ENCODE measurements around the gene C4orf50.

The C4orf50 gene

DNA sequence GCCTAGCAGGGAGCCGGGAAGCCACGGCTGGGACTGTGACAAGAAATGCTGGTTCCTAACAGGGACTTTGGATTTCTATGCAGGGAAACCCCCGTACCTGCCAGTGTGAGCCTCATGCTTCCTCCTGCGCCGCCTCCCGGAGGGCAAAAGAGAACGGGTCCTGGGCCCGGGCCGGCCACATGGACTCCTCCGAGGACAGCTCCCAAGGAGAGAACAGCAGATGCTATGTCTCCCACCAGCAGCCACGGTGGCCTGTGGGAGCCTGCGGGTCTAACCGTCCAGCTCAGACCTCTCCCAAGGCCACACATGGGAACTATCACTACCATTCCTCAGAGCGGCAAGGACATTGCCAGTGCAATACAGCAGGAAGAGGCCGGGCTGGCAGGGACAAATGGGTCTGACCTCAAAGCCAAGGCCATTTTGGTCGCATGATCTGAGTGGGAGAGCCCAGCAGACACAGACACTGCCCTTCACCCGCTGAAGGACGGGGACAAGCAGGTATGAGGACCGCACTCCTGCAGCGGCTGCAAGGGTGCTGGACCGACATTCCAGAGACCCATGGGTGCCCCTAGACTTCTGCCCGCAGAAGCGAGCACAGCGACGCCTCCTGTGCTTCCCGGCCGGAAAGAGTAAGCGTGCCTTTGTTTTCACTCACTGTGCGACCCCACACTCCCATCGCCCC lies 4.5 kb upstream of the C4orf50 start:
- no peak for TF ChIP-seq FOXP2 (optimal IDR thresholded peaks at IDR 0.05; ENCODE audit: borderline replicate concordance, extremely low read depth, extremely low read length, insufficient read depth)
- TF ChIP-seq, protein P1, sequence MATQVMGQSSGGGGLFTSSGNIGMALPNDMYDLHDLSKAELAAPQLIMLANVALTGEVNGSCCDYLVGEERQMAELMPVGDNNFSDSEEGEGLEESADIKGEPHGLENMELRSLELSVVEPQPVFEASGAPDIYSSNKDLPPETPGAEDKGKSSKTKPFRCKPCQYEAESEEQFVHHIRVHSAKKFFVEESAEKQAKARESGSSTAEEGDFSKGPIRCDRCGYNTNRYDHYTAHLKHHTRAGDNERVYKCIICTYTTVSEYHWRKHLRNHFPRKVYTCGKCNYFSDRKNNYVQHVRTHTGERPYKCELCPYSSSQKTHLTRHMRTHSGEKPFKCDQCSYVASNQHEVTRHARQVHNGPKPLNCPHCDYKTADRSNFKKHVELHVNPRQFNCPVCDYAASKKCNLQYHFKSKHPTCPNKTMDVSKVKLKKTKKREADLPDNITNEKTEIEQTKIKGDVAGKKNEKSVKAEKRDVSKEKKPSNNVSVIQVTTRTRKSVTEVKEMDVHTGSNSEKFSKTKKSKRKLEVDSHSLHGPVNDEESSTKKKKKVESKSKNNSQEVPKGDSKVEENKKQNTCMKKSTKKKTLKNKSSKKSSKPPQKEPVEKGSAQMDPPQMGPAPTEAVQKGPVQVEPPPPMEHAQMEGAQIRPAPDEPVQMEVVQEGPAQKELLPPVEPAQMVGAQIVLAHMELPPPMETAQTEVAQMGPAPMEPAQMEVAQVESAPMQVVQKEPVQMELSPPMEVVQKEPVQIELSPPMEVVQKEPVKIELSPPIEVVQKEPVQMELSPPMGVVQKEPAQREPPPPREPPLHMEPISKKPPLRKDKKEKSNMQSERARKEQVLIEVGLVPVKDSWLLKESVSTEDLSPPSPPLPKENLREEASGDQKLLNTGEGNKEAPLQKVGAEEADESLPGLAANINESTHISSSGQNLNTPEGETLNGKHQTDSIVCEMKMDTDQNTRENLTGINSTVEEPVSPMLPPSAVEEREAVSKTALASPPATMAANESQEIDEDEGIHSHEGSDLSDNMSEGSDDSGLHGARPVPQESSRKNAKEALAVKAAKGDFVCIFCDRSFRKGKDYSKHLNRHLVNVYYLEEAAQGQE (IDR thresholded peaks at IDR 0.05; ENCODE audit: insufficient read depth in 1 of 2, low read depth in 2 of 2, low read length in 2 of 2) = no peak
- no peak for TF ChIP-seq SIN3A (IDR thresholded peaks at IDR 0.05; ENCODE audit: borderline replicate concordance, insufficient read depth, low read length)
- no peak for TF ChIP-seq TAF1 (IDR thresholded peaks at IDR 0.05; ENCODE audit: borderline replicate concordance, insufficient read depth, low read length)
- no peak for TF ChIP-seq POLR2AphosphoS5 (IDR thresholded peaks at IDR 0.05; ENCODE audit: low read depth, low read length)

DNA sequence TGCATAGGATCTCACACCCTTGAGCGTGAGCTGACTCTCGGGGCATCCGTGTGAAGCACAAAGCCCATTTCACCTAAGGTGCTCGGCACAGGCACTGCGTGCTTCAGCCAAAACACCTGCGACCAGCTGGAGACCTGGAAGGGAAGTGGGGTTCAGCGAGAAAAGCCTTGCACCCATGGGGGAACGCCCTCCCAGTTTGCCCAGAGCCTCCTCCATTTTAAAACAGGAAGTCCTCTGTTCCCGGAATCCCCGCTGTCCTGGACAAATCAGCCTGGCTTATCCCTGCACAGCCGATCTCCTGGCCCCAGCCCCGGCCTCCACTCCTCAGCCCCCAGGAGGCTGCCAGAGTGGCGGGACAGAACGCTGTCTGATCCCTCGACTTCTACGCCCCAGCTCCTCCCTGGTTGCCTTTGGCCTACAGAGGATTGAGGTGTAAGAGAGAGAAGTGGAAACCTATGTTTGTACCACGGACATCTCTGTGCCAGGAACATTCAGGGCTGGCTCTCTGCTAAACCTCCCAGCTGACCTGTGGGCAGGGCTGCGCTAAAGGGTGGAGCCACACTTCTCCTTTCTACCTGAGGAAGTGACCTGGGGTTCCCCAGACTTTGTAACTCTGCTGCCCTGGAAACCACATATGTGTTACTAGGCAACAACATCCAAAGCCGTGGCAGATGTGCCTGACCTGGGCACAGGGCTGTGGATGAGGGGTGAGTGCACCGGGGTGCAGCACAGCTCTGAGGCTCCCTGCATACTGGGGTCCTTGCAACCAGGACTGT lies 3.8 kb upstream of the C4orf50 start:
- TF ChIP-seq POLR2AphosphoS5 (IDR thresholded peaks at IDR 0.05; ENCODE audit: low read depth, low read length) (no peak), FOXP2 (optimal IDR thresholded peaks at IDR 0.05; ENCODE audit: borderline replicate concordance, extremely low read depth, extremely low read length, insufficient read depth) (no peak), SIN3A (IDR thresholded peaks at IDR 0.05; ENCODE audit: borderline replicate concordance, insufficient read depth, low read length) (no peak), TAF1 (IDR thresholded peaks at IDR 0.05; ENCODE audit: borderline replicate concordance, insufficient read depth, low read length) (no peak)
- TF ChIP-seq, protein P1 (IDR thresholded peaks at IDR 0.05; ENCODE audit: insufficient read depth in 1 of 2, low read depth in 2 of 2, low read length in 2 of 2) = no peak

DNA sequence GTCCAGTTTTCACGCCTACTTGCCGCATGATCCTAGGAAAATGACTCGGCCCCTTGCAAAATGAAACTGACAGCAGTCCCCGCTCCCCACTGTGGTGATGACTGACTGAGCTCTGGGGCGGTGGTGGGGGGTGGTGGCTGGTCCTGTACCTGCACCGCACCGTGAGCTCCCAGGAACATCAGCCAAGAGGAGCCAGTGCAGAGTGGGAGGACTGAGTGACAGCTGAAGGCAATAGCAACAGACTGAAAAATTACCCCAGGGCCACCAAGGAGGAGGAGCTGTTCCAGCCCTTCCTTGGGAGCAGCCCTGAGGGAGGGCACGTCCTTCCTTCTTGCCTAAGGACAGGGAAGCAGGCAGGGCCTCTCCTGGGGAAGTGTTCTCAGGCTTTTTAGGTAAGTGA lies 2.4 kb upstream of the C4orf50 start:
- TF ChIP-seq, protein P1 (IDR thresholded peaks at IDR 0.05; ENCODE audit: insufficient read depth in 1 of 2, low read depth in 2 of 2, low read length in 2 of 2) = no peak
- TF ChIP-seq TAF1 (IDR thresholded peaks at IDR 0.05; ENCODE audit: borderline replicate concordance, insufficient read depth, low read length) (no peak), POLR2AphosphoS5 (IDR thresholded peaks at IDR 0.05; ENCODE audit: low read depth, low read length) (no peak), FOXP2 (optimal IDR thresholded peaks at IDR 0.05; ENCODE audit: borderline replicate concordance, extremely low read depth, extremely low read length, insufficient read depth) (no peak), SIN3A (IDR thresholded peaks at IDR 0.05; ENCODE audit: borderline replicate concordance, insufficient read depth, low read length) (no peak)

DNA sequence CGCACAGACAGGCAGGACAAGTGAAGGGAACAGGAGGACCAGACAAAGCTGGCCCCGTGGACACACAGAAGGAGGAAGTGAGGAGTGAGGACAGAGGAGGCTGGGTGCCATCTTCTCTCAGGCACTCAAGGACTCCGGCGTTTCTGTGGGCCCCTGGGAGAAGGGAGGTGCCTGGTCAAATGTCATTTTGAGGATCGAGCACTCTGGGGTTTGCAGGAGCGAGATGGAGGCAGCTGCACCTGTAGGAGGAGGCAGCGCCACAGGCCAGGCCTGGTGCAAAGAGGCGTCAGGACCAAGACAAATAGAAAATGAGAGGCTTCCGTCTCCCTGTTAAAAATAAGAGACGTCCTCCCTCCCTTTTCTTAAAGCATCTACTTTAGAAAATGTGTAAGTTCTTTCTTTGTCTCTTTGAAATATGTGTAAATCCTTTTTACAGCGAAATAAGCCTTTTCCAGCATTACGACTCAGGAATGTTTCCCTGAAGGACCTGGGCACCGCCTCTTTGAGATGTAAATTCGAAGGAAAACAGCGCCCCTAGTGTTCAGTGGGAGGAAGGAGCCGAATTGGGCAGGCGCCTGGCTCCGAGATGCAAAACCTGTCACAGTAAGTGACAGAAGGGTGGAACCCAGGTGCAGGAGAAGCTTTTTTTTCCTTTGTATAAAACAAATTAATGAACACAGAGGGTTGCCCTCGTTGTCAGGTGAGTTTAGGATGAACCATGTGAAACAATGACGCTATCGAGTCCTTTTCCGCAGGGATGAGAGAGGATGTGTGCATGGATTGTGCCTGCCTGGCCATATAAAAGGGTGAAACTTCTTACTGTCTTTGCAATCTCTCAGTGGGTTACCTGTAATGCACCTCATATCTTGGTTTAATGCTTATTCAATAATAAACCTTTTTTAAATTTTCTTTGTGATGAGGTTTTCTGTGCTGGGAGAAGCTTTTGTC lies 1.4 kb upstream of the C4orf50 start:
- TF ChIP-seq SIN3A (IDR thresholded peaks at IDR 0.05; ENCODE audit: borderline replicate concordance, insufficient read depth, low read length) (no peak), TAF1 (IDR thresholded peaks at IDR 0.05; ENCODE audit: borderline replicate concordance, insufficient read depth, low read length) (no peak), FOXP2 (optimal IDR thresholded peaks at IDR 0.05; ENCODE audit: borderline replicate concordance, extremely low read depth, extremely low read length, insufficient read depth) (no peak), POLR2AphosphoS5 (IDR thresholded peaks at IDR 0.05; ENCODE audit: low read depth, low read length) (no peak)
- TF ChIP-seq, protein P1 (IDR thresholded peaks at IDR 0.05; ENCODE audit: insufficient read depth in 1 of 2, low read depth in 2 of 2, low read length in 2 of 2) = no peak

Data from PFSK-1 (cell line).